IMR-90 (cell line): Measurements from ENCODE around the gene SPAG9. TPM values are rescaled to one million over a fixed set of nuclear protein-coding genes. Genes with fewer than 3 reads are reported as not detected.

ENCODE experiments used
- ATAC-seq: fragments of 200-7000 bp; cut with Tn5 transposase; 2 replicates; pipeline ENCODE4 v1.9.1; 2020; ENCODE audit warnings: low read depth, mild to moderate bottlenecking, moderate library complexity
- BruUV-seq: library from RNA; stranded (reverse); fragments of 400-500 nt; replicated peaks from 2 replicates; lab custom pipeline; 2021; lab: Mats Ljungman, UMichigan
- CTCF ChIA-PET: fragments of 300-600 bp; formaldehyde crosslinking; extraction: SDS; loops from one replicate; lab custom pipeline; 2021; ENCODE audit warnings: antibody characterized with exemption; lab: Yijun Ruan, JAX
- POLR2A ChIA-PET: fragments of 300-600 bp; sonication (Branson Sonifier 250); formaldehyde crosslinking; loops from one replicate; lab custom pipeline; 2022; ENCODE audit warnings: antibody characterized with exemption; ENCODE audit not compliant: unreplicated experiment; lab: Charles Lee
- DNase-seq: peaks from one replicate; pipeline ENCODE4 v3.0.0; 2013
- H2AFZ ChIP-seq: replicated peaks from 2 replicates; pipeline ENCODE3; 2013; ENCODE audit warnings: low read length, mild to moderate bottlenecking; ENCODE audit not compliant: poor library complexity
- H2AK5ac ChIP-seq: 2 replicates; pipeline ENCODE4 v1.6.1; 2013; ENCODE audit warnings: low read depth, low read length, inconsistent platforms
- H2AK9ac ChIP-seq: replicated peaks from 2 replicates; pipeline ENCODE3; 2013; ENCODE audit warnings: mild to moderate bottlenecking, low read depth, low read length, moderate library complexity; ENCODE audit not compliant: poor library complexity
- H2BK120ac ChIP-seq: 2 replicates; pipeline ENCODE4 v1.6.1; 2013; ENCODE audit warnings: low read depth, low read length, inconsistent platforms
- H2BK15ac ChIP-seq: 3 replicates; pipeline ENCODE4 v1.6.1; 2013; ENCODE audit warnings: low read depth, low read length, inconsistent platforms
- H2BK20ac ChIP-seq: 2 replicates; pipeline ENCODE4 v1.6.1; 2013; ENCODE audit warnings: low read depth, mild to moderate bottlenecking, inconsistent platforms, low read length, moderate library complexity
- H2BK5ac ChIP-seq: 2 replicates; pipeline ENCODE4 v1.6.1; 2013; ENCODE audit warnings: mild to moderate bottlenecking, low read depth, low read length, inconsistent platforms; ENCODE audit not compliant: poor library complexity, severe bottlenecking
- H3K14ac ChIP-seq: replicated peaks from 2 replicates; pipeline ENCODE4 v1.6.1; 2013; ENCODE audit warnings: low read depth, low read length, inconsistent platforms
- H3K18ac ChIP-seq: 2 replicates; pipeline ENCODE4 v1.6.1; 2013; ENCODE audit warnings: low read depth, low read length, control low read depth
- H3K23ac ChIP-seq: 2 replicates; pipeline ENCODE4 v1.6.1; 2013; ENCODE audit warnings: low read depth, low read length, inconsistent platforms
- H3K27ac ChIP-seq: 2 replicates; pipeline ENCODE4 v1.5.1; 2013; ENCODE audit warnings: mild to moderate bottlenecking, control low read depth, low read length; ENCODE audit not compliant: insufficient read depth
- H3K27me3 ChIP-seq: 2 replicates; pipeline ENCODE4 v1.6.1; 2013; ENCODE audit warnings: low read length; ENCODE audit not compliant: control insufficient read depth, insufficient read depth
- H3K36me3 ChIP-seq: 2 replicates; pipeline ENCODE4 v1.6.1; 2013; ENCODE audit warnings: low read length, mixed read lengths; ENCODE audit not compliant: control insufficient read depth, insufficient read depth
- H3K4ac ChIP-seq: 2 replicates; pipeline ENCODE4 v1.6.1; 2013; ENCODE audit warnings: low read depth, low read length, inconsistent platforms
- H3K4me1 ChIP-seq: 2 replicates; pipeline ENCODE4 v1.6.1; 2013; ENCODE audit warnings: low read length, mixed read lengths; ENCODE audit not compliant: control insufficient read depth, insufficient read depth
- H3K4me2 ChIP-seq: 2 replicates; pipeline ENCODE4 v1.6.1; 2013; ENCODE audit warnings: low read depth, mild to moderate bottlenecking, control low read depth, low read length, moderate library complexity
- H3K4me3 ChIP-seq: 2 replicates; pipeline ENCODE4 v1.5.1; 2013; ENCODE audit warnings: low read depth, mild to moderate bottlenecking, control low read depth, low read length, moderate library complexity; ENCODE audit not compliant: insufficient read depth
- H3K56ac ChIP-seq: 2 replicates; pipeline ENCODE4 v1.6.1; 2013; ENCODE audit warnings: low read length, inconsistent platforms; ENCODE audit not compliant: insufficient read depth; ENCODE audit errors: extremely low read depth
- H3K79me1 ChIP-seq, 2 experiments: 2 replicates each; pipeline ENCODE4 v1.6.1; 2013; ENCODE audit warnings: low read length in 2 of 2, inconsistent platforms in 1 of 2, low read depth in 1 of 2
- H3K9ac ChIP-seq: 2 replicates; pipeline ENCODE4 v1.6.1; 2013; ENCODE audit warnings: low read depth, low read length, control low read depth
- H3K9me1 ChIP-seq: 2 replicates; pipeline ENCODE4 v1.6.1; 2013; ENCODE audit warnings: low read length, inconsistent platforms; ENCODE audit not compliant: insufficient read depth
- H3K9me3 ChIP-seq: 2 replicates; pipeline ENCODE4 v1.6.1; 2013; ENCODE audit warnings: low read length; ENCODE audit not compliant: control insufficient read depth, insufficient read depth
- H4K20me1 ChIP-seq: 2 replicates; pipeline ENCODE4 v1.6.1; 2013; ENCODE audit warnings: low read length, inconsistent platforms; ENCODE audit not compliant: insufficient read depth
- H4K5ac ChIP-seq: 2 replicates; pipeline ENCODE4 v1.6.1; 2013; ENCODE audit warnings: mild to moderate bottlenecking, low read depth, low read length, control low read depth
- H4K8ac ChIP-seq, 2 experiments: 2 replicates each; pipeline ENCODE4 v1.6.1; 2013; ENCODE audit warnings: low read depth in 2 of 2, low read length in 2 of 2, control low read depth in 1 of 2, inconsistent platforms in 1 of 2
- H4K91ac ChIP-seq: 2 replicates; pipeline ENCODE4 v1.6.1; 2013; ENCODE audit warnings: low read depth, low read length, inconsistent platforms; ENCODE audit not compliant: insufficient read depth
- BHLHE40 ChIP-seq: fragments of 150-350 bp; IDR thresholded peaks from 2 replicates; pipeline ENCODE4 v1.6.1; 2016; ENCODE audit warnings: mild to moderate bottlenecking, low read depth, low read length
- CEBPB ChIP-seq: IDR thresholded peaks from 2 replicates; pipeline ENCODE4 v1.6.1; 2012; ENCODE audit warnings: low read depth, low read length, improper control_type of control experiment
- CHD1 ChIP-seq: IDR thresholded peaks from 2 replicates; pipeline ENCODE4 v1.6.1; 2012; ENCODE audit warnings: low read depth, low read length, improper control_type of control experiment
- MAFK ChIP-seq: IDR thresholded peaks from 2 replicates; pipeline ENCODE4 v1.6.1; 2012; ENCODE audit warnings: low read depth, low read length, improper control_type of control experiment
- MAZ ChIP-seq: IDR thresholded peaks from 2 replicates; pipeline ENCODE4 v1.6.1; 2012; ENCODE audit warnings: low read depth, mild to moderate bottlenecking, low read length, improper control_type of control experiment, moderate library complexity, borderline replicate concordance
- MXI1 ChIP-seq: IDR thresholded peaks from 2 replicates; pipeline ENCODE4 v1.6.1; 2012; ENCODE audit warnings: low read depth, mild to moderate bottlenecking, low read length, moderate library complexity, borderline replicate concordance
- NFE2L2 ChIP-seq: fragments of 150-350 bp; IDR thresholded peaks from 2 replicates; pipeline ENCODE4 v1.6.1; 2016; ENCODE audit warnings: low read depth, mild to moderate bottlenecking, low read length
- POLR2A ChIP-seq: IDR thresholded peaks from 2 replicates; pipeline ENCODE4 v1.6.1; 2012; ENCODE audit warnings: mild to moderate bottlenecking, low read depth, low read length
- RAD21 ChIP-seq: IDR thresholded peaks from 2 replicates; pipeline ENCODE4 v1.6.1; 2012; ENCODE audit warnings: low read length, improper control_type of control experiment
- RFX5 ChIP-seq: IDR thresholded peaks from 2 replicates; pipeline ENCODE4 v1.8.0; 2012; ENCODE audit warnings: low read depth, mild to moderate bottlenecking, low read length, moderate library complexity
- USF2 ChIP-seq: fragments of 150-350 bp; IDR thresholded peaks from 2 replicates; pipeline ENCODE4 v1.6.1; 2017; ENCODE audit warnings: mild to moderate bottlenecking, antibody characterized with exemption, low read length, low read depth
- WGBS, 2 experiments: methylation state at CpG; one replicate each; pipeline versions ENCODE4 v1.1.5 to v1.1.7; 2013; ENCODE audit warnings: missing lambda C conversion rate in 2 of 2; ENCODE audit not compliant: insufficient read length in 1 of 2; ENCODE audit errors: extremely low coverage in 2 of 2; 5-methylcytosine and 5-hydroxymethylcytosine counted together
- dilution Hi-C: fragments of 300-500 bp; cut with HindIII; formaldehyde crosslinking; loops from one replicate; pipeline ENCODE4 v1.14.3; 2018; ENCODE audit warnings: low sequenced_read_pairs; ENCODE audit not compliant: unreplicated experiment
- in situ Hi-C: fragments of 300-500 bp; cut with MboI; formaldehyde crosslinking; loops from 3 replicates; pipeline ENCODE4 v1.14.3; 2019; ENCODE audit warnings: low sequenced_read_pairs, inconsistent platforms, mixed read lengths
- intact Hi-C: fragments of 100-400 bp; cut with micrococcal nuclease; formaldehyde crosslinking; loops from 2 replicates; pipeline ENCODE4 v1.10.0; 2022
- polyA plus RNA-seq, 3 experiments: library from polyadenylated mRNA; depleted of rRNA; stranded (reverse); fragments of >200 nt; gene quantifications; 2 replicates each; pipeline ENCODE4 v1.2.3, GENCODE V29; 2012; ENCODE audit warnings: low replicate concordance in 1 of 3
- total RNA-seq: library from RNA; depleted of rRNA; stranded (reverse); fragments of >200 nt; gene quantifications from 2 replicates; pipeline ENCODE4 v1.2.3, GENCODE V29; 2012
- TF ChIP-seq, protein P1 (sequence below): fragments of 150-350 bp; IDR thresholded peaks from 2 replicates; pipeline ENCODE4 v1.6.1; 2016; ENCODE audit warnings: low read depth, mild to moderate bottlenecking, low read length, moderate library complexity, borderline replicate concordance
- TF ChIP-seq, protein P2 (sequence below): conservative IDR thresholded peaks from 2 replicates; pipeline ENCODE4 v1.5.1; 2012; ENCODE audit warnings: mild to moderate bottlenecking, low read depth, low read length, improper control_type of control experiment

The SPAG9 gene
- total and polyA plus RNA-seq, 2 of the 4 experiments (the other 2 are of a cell fraction): 26.7 to 75.5 TPM

- no peak overlapping the region for H4K91ac ChIP-seq
- DNase-seq: no peak
- H2AFZ ChIP-seq: no peak overlapping the region
- H3K23ac ChIP-seq: no peak overlapping the region
- no peak overlapping the region for H2BK20ac ChIP-seq
- ChIA-PET POLR2A (no interaction called here), CTCF (no interaction called here)
- H2BK15ac ChIP-seq: no peak overlapping the region
- H3K18ac ChIP-seq: no peak overlapping the region
- H3K56ac ChIP-seq: no peak overlapping the region
- H2BK5ac ChIP-seq: no peak overlapping the region
- H3K9ac ChIP-seq: no peak overlapping the region
- H2AK5ac ChIP-seq: no peak overlapping the region
- no peak overlapping the region for H3K4ac ChIP-seq
- dilution Hi-C loops: no loop called here
- peaks cover 0 to 7% of the 10 kb centered on the region in 2 experiments; a peak in 2 of 4 replicates for H3K79me1 ChIP-seq
- no peak overlapping the region for H3K4me2 ChIP-seq
- no peak overlapping the region for H2AK9ac ChIP-seq
- BruUV-seq: no TSS peak
- in situ Hi-C loops: loop anchor here (10.0 kb wide), 1 partner anchor 284 kb away; the partner anchor contains the start of gene TOB1
- no peak overlapping the region for H3K27ac ChIP-seq
- no peak overlapping the region for H4K8ac ChIP-seq
- no peaks in the 10 kb centered on the region for H3K36me3 ChIP-seq
- no peak overlapping the region for H3K14ac ChIP-seq
- no peaks in the 10 kb centered on the region for H4K20me1 ChIP-seq
- H3K9me3 ChIP-seq: no peaks in the 10 kb centered on the region
- TF ChIP-seq RAD21 (no peak), CHD1 (no peak), CEBPB (no peak), NFE2L2 (no peak), MAFK (no peak), USF2 (no peak), POLR2A (no peak), MAZ (no peak), RFX5 (no peak), BHLHE40 (no peak), MXI1 (no peak)
- TF ChIP-seq, protein P1, sequence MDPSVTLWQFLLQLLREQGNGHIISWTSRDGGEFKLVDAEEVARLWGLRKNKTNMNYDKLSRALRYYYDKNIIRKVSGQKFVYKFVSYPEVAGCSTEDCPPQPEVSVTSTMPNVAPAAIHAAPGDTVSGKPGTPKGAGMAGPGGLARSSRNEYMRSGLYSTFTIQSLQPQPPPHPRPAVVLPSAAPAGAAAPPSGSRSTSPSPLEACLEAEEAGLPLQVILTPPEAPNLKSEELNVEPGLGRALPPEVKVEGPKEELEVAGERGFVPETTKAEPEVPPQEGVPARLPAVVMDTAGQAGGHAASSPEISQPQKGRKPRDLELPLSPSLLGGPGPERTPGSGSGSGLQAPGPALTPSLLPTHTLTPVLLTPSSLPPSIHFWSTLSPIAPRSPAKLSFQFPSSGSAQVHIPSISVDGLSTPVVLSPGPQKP: no peak
- TF ChIP-seq, protein P2, sequence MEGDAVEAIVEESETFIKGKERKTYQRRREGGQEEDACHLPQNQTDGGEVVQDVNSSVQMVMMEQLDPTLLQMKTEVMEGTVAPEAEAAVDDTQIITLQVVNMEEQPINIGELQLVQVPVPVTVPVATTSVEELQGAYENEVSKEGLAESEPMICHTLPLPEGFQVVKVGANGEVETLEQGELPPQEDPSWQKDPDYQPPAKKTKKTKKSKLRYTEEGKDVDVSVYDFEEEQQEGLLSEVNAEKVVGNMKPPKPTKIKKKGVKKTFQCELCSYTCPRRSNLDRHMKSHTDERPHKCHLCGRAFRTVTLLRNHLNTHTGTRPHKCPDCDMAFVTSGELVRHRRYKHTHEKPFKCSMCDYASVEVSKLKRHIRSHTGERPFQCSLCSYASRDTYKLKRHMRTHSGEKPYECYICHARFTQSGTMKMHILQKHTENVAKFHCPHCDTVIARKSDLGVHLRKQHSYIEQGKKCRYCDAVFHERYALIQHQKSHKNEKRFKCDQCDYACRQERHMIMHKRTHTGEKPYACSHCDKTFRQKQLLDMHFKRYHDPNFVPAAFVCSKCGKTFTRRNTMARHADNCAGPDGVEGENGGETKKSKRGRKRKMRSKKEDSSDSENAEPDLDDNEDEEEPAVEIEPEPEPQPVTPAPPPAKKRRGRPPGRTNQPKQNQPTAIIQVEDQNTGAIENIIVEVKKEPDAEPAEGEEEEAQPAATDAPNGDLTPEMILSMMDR: no peak
- no peaks in the 10 kb centered on the region for H3K4me1 ChIP-seq
- intact Hi-C loops: no loop called here
- no peak overlapping the region for H2BK120ac ChIP-seq
- H3K4me3 ChIP-seq: no peak overlapping the region
- WGBS, 2 experiments: no CpG with 5 or more reads among the region's 2 CpGs
- no peak overlapping the region for H4K5ac ChIP-seq
- no peak for ATAC-seq
- H3K27me3 ChIP-seq: no peaks in the 10 kb centered on the region
- peaks cover 6% of the 10 kb centered on the region; the same call in 1 of the 2 replicates for H3K9me1 ChIP-seq
Measured at GRCh38 chr17:51149163-51149562, 28.5 kb upstream of the SPAG9 start.
